WTC11 (cell line): ENCODE data around the gene ADAT3. TPM values are rescaled to one million over a fixed set of nuclear protein-coding genes. Genes with fewer than 3 reads are reported as not detected.
"Not testable (repeated sequence)": the region's sequence is repeated elsewhere in the genome, so short reads cannot be mapped to it uniquely, and the experiment has no call there.

Source experiments
- ATAC-seq: fragments of 200-7000 bp; cut with Tn5 transposase; 2 replicates; pipeline ENCODE4 v1.10.0; 2021; ENCODE audit warnings: mild to moderate bottlenecking, moderate library complexity
- CTCF ChIA-PET: fragments of 300-600 bp; sonication (Branson Sonifier 250); formaldehyde crosslinking; loops from one replicate; lab custom pipeline; 2021; ENCODE audit warnings: antibody characterized with exemption; lab: Charles Lee
- POLR2A ChIA-PET: fragments of 350-600 bp; sonication (Branson Sonifier 250); formaldehyde crosslinking; loops from one replicate; lab custom pipeline; 2021; ENCODE audit warnings: antibody characterized with exemption; lab: Charles Lee
- DNase-seq: peaks from one replicate; pipeline ENCODE4 v3.0.0; 2021; ENCODE audit warnings: low spot score
- H3K27ac Mint-ChIP-seq: 2 replicates; pipeline ENCODE4 v1.8.0; 2021; ENCODE audit warnings: mixed read lengths
- H3K27me3 Mint-ChIP-seq: 2 replicates; pipeline ENCODE4 v1.8.0; 2021; ENCODE audit warnings: low read depth, mild to moderate bottlenecking, moderate library complexity, mixed read lengths
- H3K36me3 Mint-ChIP-seq: 2 replicates; pipeline ENCODE4 v1.8.0; 2021; ENCODE audit warnings: mixed read lengths
- H3K4me1 Mint-ChIP-seq: 2 replicates; pipeline ENCODE4 v1.8.0; 2022; ENCODE audit warnings: mixed read lengths
- H3K4me3 Mint-ChIP-seq: 2 replicates; pipeline ENCODE4 v1.8.0; 2021; ENCODE audit warnings: mild to moderate bottlenecking, moderate library complexity, mixed read lengths
- H3K9me3 Mint-ChIP-seq: 2 replicates; pipeline ENCODE4 v1.8.0; 2021; ENCODE audit warnings: mixed read lengths
- CBFB ChIP-seq: sonication (generic); formaldehyde crosslinking; IDR thresholded peaks from 2 replicates; pipeline ENCODE4 v1.8.1; 2022; ENCODE audit warnings: mild to moderate bottlenecking, low read depth, missing genetic modification reagents
- CREM ChIP-seq: sonication (generic); formaldehyde crosslinking; IDR thresholded peaks from 2 replicates; pipeline ENCODE4 v1.8.1; 2022; ENCODE audit warnings: mild to moderate bottlenecking, missing genetic modification reagents, moderate library complexity
- JAZF1 ChIP-seq: fragments of 250-450 bp; sonication (Bioruptor Pico); IDR thresholded peaks from 2 replicates; pipeline ENCODE4 v1.9.0; 2021; ENCODE audit warnings: moderate library complexity, mild to moderate bottlenecking, inconsistent platforms
- PRRX2 ChIP-seq: fragments of 250-450 bp; sonication (Bioruptor Pico); IDR thresholded peaks from 2 replicates; pipeline ENCODE4 v1.8.0; 2021; ENCODE audit warnings: mild to moderate bottlenecking
- RORB ChIP-seq: fragments of 250-450 bp; sonication (Bioruptor Pico); IDR thresholded peaks from 2 replicates; pipeline ENCODE4 v1.9.0; 2021; ENCODE audit warnings: mild to moderate bottlenecking
- SMAD4 ChIP-seq: sonication (generic); formaldehyde crosslinking; IDR thresholded peaks from 2 replicates; pipeline ENCODE4 v1.8.0; 2022; ENCODE audit warnings: mild to moderate bottlenecking, missing genetic modification reagents
- ZBTB21 ChIP-seq: sonication (generic); formaldehyde crosslinking; IDR thresholded peaks from 2 replicates; pipeline ENCODE4 v1.8.1; 2023; ENCODE audit warnings: mild to moderate bottlenecking, missing genetic modification reagents, borderline replicate concordance
- ZNF138 ChIP-seq: sonication (generic); formaldehyde crosslinking; conservative IDR thresholded peaks from 2 replicates; pipeline ENCODE4 v1.8.1; 2022; ENCODE audit warnings: mild to moderate bottlenecking, moderate library complexity, missing genetic modification reagents
- ZNF232 ChIP-seq: sonication (generic); formaldehyde crosslinking; IDR thresholded peaks from 2 replicates; pipeline ENCODE4 v1.8.0; 2022; ENCODE audit warnings: mild to moderate bottlenecking, missing genetic modification reagents
- ZNF263 ChIP-seq: sonication (generic); formaldehyde crosslinking; IDR thresholded peaks from 2 replicates; pipeline ENCODE4 v1.8.1; 2022; ENCODE audit warnings: low read depth, mild to moderate bottlenecking, moderate library complexity, missing genetic modification reagents
- total RNA-seq: library from RNA; stranded (reverse); gene quantifications from 3 replicates; pipeline ENCODE4 v1.2.3, GENCODE V29; 2021
- TF ChIP-seq, protein P1 (sequence below): sonication (generic); formaldehyde crosslinking; IDR thresholded peaks from 2 replicates; pipeline ENCODE4 v1.8.0; 2022; ENCODE audit warnings: missing genetic modification reagents
- TF ChIP-seq, protein P2 (sequence below): sonication (generic); formaldehyde crosslinking; IDR thresholded peaks from 2 replicates; pipeline ENCODE4 v1.8.1; 2023; ENCODE audit warnings: mild to moderate bottlenecking, missing genetic modification reagents
- TF ChIP-seq, protein P3 (sequence below): sonication (generic); formaldehyde crosslinking; IDR thresholded peaks from 2 replicates; pipeline ENCODE4 v1.8.1; 2022; ENCODE audit warnings: mild to moderate bottlenecking, moderate library complexity, missing genetic modification reagents
- TF ChIP-seq, protein P4 (sequence below): sonication (generic); formaldehyde crosslinking; IDR thresholded peaks from 2 replicates; pipeline ENCODE4 v1.8.1; 2022; ENCODE audit warnings: low read depth, mild to moderate bottlenecking, moderate library complexity, missing genetic modification reagents, borderline replicate concordance

Gene ADAT3
- total RNA-seq, 1 experiment from 2014 or later: 20.3 TPM

DNA sequence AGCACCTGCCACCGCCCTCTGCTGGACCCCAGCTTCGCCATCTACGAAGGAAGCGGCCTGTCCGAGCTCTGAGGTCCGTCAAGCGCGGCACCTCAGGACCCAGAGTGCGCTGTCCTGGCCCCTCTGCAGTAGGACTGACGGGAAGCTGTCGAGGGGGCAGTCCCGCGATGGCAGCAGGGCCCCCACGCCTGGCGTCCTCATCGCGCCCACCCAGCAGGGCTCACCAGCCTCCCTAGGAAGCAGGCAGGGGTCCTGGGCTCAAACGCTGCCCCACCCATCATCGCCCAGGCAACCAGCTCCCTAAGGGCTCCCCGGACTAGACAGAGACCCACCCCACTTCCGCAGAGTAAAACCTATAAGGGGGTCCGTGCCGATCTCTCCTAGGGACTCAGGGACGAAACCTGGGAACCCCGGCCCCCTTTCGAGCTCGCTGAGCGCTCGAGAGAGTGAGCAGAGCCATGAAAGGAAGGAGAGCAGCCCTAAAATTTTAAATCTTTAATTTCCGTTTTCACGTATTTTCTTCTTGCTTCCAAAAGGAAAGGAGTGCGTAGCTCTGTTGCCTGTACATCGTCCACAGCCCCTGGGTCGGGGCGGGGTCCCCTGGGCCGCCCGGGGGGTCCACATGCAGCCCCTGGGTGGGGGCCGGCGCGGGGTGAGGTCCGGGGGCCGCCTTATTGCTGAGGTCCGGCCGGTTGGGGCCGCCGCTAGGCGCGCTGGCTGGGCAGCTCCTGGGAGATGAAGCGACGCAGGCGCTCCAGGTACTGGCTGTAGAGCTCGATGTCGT, 28.5 kb upstream of the ADAT3 start:
- Mint-ChIP-seq H3K4me1 (peaks cover 16% of the 10 kb centered on the region), H3K4me3 (peak overlapping the region; percentile 99), H3K27ac (peak overlapping the region; percentile 63; the same call in 1 of the 2 replicates)
- DNase-seq, H3K9me3 Mint-ChIP-seq, H3K27me3 Mint-ChIP-seq, H3K36me3 Mint-ChIP-seq: not testable (repeated sequence)
- peak; percentile 61 for ATAC-seq
- TF ChIP-seq PRRX2 (CRISPR knock-in tag): 0 out of 2 replicates have a peak, but pooled peaks have one; percentile 45
- TF ChIP-seq, protein P1, sequence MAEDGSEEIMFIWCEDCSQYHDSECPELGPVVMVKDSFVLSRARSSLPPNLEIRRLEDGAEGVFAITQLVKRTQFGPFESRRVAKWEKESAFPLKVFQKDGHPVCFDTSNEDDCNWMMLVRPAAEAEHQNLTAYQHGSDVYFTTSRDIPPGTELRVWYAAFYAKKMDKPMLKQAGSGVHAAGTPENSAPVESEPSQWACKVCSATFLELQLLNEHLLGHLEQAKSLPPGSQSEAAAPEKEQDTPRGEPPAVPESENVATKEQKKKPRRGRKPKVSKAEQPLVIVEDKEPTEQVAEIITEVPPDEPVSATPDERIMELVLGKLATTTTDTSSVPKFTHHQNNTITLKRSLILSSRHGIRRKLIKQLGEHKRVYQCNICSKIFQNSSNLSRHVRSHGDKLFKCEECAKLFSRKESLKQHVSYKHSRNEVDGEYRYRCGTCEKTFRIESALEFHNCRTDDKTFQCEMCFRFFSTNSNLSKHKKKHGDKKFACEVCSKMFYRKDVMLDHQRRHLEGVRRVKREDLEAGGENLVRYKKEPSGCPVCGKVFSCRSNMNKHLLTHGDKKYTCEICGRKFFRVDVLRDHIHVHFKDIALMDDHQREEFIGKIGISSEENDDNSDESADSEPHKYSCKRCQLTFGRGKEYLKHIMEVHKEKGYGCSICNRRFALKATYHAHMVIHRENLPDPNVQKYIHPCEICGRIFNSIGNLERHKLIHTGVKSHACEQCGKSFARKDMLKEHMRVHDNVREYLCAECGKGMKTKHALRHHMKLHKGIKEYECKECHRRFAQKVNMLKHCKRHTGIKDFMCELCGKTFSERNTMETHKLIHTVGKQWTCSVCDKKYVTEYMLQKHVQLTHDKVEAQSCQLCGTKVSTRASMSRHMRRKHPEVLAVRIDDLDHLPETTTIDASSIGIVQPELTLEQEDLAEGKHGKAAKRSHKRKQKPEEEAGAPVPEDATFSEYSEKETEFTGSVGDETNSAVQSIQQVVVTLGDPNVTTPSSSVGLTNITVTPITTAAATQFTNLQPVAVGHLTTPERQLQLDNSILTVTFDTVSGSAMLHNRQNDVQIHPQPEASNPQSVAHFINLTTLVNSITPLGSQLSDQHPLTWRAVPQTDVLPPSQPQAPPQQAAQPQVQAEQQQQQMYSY: peak; percentile 1; the same call in 1 of the 2 replicates
- TF ChIP-seq, protein P2, sequence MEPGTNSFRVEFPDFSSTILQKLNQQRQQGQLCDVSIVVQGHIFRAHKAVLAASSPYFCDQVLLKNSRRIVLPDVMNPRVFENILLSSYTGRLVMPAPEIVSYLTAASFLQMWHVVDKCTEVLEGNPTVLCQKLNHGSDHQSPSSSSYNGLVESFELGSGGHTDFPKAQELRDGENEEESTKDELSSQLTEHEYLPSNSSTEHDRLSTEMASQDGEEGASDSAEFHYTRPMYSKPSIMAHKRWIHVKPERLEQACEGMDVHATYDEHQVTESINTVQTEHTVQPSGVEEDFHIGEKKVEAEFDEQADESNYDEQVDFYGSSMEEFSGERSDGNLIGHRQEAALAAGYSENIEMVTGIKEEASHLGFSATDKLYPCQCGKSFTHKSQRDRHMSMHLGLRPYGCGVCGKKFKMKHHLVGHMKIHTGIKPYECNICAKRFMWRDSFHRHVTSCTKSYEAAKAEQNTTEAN: 0 out of 2 replicates have a peak, but pooled peaks have one; percentile 42
- 0 out of 2 replicates have a peak, but pooled peaks have one; percentile 10 for TF ChIP-seq ZNF138
- TF ChIP-seq, protein P3, sequence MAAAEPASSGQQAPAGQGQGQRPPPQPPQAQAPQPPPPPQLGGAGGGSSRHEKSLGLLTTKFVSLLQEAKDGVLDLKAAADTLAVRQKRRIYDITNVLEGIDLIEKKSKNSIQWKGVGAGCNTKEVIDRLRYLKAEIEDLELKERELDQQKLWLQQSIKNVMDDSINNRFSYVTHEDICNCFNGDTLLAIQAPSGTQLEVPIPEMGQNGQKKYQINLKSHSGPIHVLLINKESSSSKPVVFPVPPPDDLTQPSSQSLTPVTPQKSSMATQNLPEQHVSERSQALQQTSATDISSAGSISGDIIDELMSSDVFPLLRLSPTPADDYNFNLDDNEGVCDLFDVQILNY: peak; percentile 80; the same call in 1 of the 2 replicates
- ChIA-PET CTCF (interaction anchor here (0.6 to 3.0 kb wide), 16 partner anchors 9 to 134 kb away, joined by 3 to 48 read pairs (median 4); partner anchors contain the start of genes ABHD17A, ADAT3 and SCAMP4), POLR2A (interaction anchor here (0.5 to 1.3 kb wide), 5 partner anchors 8 to 48 kb away, joined by 3 to 15 read pairs (median 4); partner anchors contain the start of genes ABHD17A, ADAT3 and SCAMP4)

DNA sequence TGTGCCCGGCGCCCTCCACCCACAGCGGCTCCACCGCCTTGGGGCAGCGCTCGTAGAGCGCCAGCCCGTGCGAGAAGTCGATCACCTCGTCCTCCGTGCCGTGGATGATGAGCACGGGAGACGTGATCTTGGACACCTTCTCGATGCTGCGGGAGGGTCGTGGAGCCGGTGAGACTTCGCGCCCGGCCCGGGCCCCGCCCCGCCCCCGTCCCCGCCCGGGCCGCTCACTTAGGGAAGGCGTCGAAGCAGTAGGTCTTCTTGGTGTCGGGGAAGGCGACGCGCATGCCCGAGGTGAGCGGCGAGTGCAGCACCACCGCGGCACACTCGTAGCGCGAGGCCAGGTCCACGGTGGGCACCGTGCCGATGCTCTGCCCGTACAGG, 27.9 kb upstream of the ADAT3 start:
- H3K36me3 Mint-ChIP-seq, ATAC-seq, H3K9me3 Mint-ChIP-seq, DNase-seq, POLR2A ChIA-PET, H3K27ac Mint-ChIP-seq, H3K27me3 Mint-ChIP-seq: not testable (repeated sequence)
- peaks cover 17% of the 10 kb centered on the region for H3K4me1 Mint-ChIP-seq
- CTCF ChIA-PET: interaction anchor here (0.8 to 3.0 kb wide), 8 partner anchors 8 to 69 kb away, joined by 3 to 48 read pairs (median 8); partner anchors contain the start of gene ABHD17A
- peak overlapping the region; percentile 47; the same call in 1 of the 2 replicates for H3K4me3 Mint-ChIP-seq

DNA sequence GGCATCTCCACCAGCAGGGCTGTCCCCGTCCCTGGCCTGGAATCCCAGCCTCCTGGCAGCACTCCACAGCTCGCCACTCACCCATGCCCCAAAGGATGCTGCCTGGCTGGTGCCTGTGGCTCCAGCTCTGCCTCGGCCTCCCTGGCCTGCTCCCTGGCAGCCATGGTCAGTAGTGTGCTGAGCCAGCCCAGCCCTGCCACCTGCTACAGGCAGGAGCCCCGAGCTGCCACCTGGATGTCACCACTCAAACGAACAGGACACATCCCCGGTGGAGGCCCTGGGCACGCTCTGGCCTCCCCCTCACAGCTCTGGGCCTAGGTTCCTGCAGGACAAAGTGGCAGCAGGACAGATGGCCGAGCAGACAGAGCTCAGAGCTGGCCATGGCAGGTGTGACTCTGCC, 26.6 kb upstream of the ADAT3 start:
- H3K36me3 Mint-ChIP-seq, H3K9me3 Mint-ChIP-seq, POLR2A ChIA-PET, CTCF ChIA-PET, H3K4me3 Mint-ChIP-seq, H3K27ac Mint-ChIP-seq, DNase-seq, H3K27me3 Mint-ChIP-seq, ATAC-seq: not testable (repeated sequence)
- peaks cover 26% of the 10 kb centered on the region for H3K4me1 Mint-ChIP-seq

DNA sequence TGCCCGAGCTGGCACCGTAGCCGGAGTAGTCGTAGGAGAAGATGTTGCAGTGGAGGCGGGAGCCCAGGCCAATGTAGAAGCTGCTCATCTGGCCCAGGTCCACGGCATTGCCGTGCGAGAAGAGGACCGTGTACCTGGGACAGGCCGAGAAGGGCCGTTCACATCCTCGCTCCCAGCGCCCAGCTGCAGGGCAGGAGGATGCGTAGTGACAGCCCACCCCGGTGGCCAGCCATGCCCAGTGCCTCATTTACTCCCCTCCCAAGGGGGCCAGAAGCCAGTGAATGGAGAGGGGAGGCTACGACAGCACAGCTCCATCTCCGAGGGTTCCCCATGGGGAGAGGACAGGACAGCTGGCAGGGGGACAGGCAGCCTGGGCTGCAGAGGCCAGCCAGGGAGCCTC, 25.2 kb upstream of the ADAT3 start:
- ATAC-seq, H3K4me3 Mint-ChIP-seq, H3K27me3 Mint-ChIP-seq, H3K9me3 Mint-ChIP-seq, H3K36me3 Mint-ChIP-seq, POLR2A ChIA-PET, DNase-seq, H3K27ac Mint-ChIP-seq: not testable (repeated sequence)
- CTCF ChIA-PET: interaction anchor here (0.6 kb wide), 1 partner anchor 333 kb away, joined by 4 read pairs; no protein-coding TSS in a partner anchor
- H3K4me1 Mint-ChIP-seq: peaks cover 23% of the 10 kb centered on the region

DNA sequence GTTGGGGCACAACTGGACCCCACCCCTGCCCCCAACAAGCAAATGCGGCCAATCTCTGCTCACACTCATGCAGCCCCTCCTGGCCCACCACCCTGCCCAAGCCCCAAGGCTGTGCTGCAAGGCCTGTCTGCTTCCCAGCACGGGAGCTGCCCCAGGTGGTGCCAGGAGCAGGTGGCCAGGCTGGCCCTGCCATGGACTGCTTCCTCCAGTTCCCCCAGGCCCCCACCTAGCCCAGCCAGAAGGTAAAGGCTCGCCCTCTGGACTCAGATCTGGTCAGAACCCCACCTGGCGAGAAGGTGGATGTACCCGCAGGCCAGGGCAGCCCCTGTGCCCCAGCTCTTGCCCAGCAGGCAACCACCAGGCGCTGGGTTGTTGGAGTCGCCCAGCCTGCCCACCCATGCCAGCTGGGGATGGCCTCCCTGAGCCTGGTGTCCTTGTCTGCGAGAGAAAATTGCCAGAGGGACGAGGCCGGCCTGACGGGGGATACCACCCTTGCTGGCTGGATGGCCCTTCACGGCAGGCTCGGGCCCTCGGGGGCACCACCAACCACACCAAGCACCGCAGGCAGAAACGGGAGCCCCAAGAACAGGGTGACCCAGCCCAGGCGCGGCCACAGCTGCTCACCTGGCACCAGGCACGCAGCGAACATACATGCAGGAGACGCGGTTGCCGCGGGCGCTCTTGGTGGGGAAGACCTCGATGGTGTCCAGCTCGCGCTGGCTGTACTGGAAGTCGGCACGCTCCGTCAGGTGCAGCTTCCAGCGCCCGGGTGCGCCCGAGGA, 24.4 kb upstream of the ADAT3 start:
- H3K27ac Mint-ChIP-seq: no peak overlapping the region
- no peaks in the 10 kb centered on the region for H3K36me3 Mint-ChIP-seq
- H3K4me3 Mint-ChIP-seq: no peak overlapping the region
- ATAC-seq: no peak
- peaks cover 2% of the 10 kb centered on the region; the same call in 1 of the 2 replicates for H3K27me3 Mint-ChIP-seq
- peaks cover 20% of the 10 kb centered on the region for H3K4me1 Mint-ChIP-seq
- ChIA-PET CTCF (no interaction called here), POLR2A (no interaction called here)
- H3K9me3 Mint-ChIP-seq: no peaks in the 10 kb centered on the region
- DNase-seq: no peak
- TF ChIP-seq ZNF232 (CRISPR knock-in tag): no peak
- TF ChIP-seq ZBTB21 (CRISPR knock-in tag): no peak
- no peak for TF ChIP-seq CREM (CRISPR knock-in tag)
- TF ChIP-seq PRRX2 (CRISPR knock-in tag): no peak
- TF ChIP-seq CBFB: no peak
- TF ChIP-seq JAZF1 (CRISPR knock-in tag): no peak
- TF ChIP-seq, protein P4, sequence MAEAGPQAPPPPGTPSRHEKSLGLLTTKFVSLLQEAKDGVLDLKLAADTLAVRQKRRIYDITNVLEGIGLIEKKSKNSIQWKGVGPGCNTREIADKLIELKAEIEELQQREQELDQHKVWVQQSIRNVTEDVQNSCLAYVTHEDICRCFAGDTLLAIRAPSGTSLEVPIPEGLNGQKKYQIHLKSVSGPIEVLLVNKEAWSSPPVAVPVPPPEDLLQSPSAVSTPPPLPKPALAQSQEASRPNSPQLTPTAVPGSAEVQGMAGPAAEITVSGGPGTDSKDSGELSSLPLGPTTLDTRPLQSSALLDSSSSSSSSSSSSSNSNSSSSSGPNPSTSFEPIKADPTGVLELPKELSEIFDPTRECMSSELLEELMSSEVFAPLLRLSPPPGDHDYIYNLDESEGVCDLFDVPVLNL (CRISPR knock-in tag): no peak
- TF ChIP-seq RORB (CRISPR knock-in tag): no peak
- TF ChIP-seq ZNF263 (CRISPR knock-in tag): no peak
- TF ChIP-seq SMAD4 (CRISPR knock-in tag): no peak
